NCI-H524 treated with DMSO at 0.1 percent for 48 hours (cell line): ENCODE measurements around the gene IREB2.
"Not testable (repeated sequence)": the region's sequence is repeated elsewhere in the genome, so short reads cannot be mapped to it uniquely, and the experiment has no call there.

Experiments
- DNase-seq: peaks from one replicate; lab custom pipeline; 2025; lab: John Stamatoyannopoulos, UW

The IREB2 gene

DNA sequence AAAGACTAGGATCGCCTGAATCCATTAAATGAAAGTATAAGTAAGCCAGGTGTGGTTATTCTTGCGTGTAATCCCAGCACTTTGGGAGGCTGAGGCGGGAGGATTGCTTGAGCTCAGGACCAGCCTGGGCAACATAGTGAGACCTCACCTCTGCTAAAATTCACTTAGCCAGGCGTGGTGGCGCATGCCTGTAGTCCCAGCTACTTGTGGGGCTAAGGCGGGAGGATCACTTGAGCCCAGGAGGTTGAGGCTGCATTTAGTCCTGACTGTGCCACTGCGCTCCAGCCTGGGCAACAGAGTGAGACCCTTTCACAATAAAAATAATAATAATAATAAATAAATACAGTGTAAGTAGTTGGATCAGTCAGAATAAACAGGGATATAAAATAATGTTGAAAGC, 43.9 kb downstream of the IREB2 start:
- no peak for DNase-seq

- no peak for DNase-seq
Observed at GRCh38 chr15:78492872-78493271, 54.9 kb downstream of the IREB2 start.

DNA sequence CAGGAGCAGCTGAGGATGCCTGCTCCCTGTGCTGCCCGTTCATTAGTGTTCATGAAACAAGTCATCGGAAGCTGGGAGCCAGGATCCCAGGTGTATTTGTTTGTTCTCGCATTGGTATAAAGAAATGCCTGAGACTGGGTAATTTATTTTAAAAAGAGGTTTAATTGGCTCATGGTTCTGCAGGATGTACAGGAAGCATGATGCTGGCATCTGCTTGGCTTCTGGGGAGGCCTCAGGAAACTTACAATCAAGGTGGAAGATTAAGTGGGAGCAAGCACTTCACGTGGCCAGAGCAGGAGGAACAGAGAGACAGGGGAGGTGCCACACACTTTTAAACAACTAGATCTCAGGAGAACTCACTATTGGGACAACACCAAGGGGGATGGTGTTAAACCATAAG, 63.8 kb downstream of the IREB2 start:
- no peak for DNase-seq

- no peak for DNase-seq
Observed at GRCh38 chr15:78502641-78503040, 64.6 kb downstream of the IREB2 start.

DNA sequence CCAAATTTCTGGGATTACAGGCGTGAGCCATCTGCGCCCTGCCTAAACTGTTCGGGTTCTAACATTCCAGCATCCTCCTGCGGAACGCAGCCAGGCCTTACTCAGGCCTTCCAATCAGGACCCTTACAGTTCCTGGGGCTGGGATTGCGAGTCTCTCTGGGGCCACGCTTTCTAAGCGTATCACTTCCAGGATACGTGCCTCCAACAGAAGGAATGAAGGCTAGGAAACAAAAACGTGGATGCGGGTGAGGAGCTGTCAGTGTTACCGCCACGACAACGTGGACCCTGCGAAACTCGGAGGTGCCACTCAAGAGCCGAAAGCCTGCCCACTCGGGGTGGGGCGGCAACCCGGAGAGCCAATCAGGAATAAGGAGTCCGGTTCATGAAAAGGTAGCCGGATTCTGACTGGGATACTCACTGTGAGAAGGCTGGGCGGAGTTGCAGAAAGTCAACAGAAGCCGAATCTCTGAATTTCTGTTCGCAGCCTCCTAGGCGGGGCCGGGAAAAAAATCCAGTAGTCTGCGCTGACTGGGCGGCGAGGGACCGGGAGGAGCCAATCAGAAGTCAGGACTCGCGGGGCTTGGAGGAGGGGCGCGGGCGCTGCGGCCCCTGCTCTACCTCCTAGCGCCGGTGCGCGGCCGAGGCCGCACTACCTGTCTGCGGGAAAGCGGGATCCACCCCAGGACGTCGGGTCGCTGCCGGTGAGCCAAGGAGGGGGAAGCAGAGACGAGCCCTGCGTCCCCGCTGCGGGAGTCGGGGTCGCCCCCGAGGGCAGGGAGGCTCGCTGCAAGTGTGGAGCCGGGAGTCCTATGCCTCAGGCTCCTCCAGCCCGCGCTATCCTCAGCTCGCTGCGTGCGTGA, 69.2 kb downstream of the IREB2 start, which contains the start of gene HYKK:
Gene HYKK, plus strand, starts transcription at position 607 of the 860 bp plus-strand sequence. CDS start 5,512 bp downstream, outside the sequence.
- peak; percentile 98 for DNase-seq

GRCh38 chr15:78507831-78508160, 69.8 kb downstream of the IREB2 start:
- DNase-seq = no peak

GRCh38 chr15:78508272-78508671, 70.3 kb downstream of the IREB2 start:
- no peak for DNase-seq

DNA sequence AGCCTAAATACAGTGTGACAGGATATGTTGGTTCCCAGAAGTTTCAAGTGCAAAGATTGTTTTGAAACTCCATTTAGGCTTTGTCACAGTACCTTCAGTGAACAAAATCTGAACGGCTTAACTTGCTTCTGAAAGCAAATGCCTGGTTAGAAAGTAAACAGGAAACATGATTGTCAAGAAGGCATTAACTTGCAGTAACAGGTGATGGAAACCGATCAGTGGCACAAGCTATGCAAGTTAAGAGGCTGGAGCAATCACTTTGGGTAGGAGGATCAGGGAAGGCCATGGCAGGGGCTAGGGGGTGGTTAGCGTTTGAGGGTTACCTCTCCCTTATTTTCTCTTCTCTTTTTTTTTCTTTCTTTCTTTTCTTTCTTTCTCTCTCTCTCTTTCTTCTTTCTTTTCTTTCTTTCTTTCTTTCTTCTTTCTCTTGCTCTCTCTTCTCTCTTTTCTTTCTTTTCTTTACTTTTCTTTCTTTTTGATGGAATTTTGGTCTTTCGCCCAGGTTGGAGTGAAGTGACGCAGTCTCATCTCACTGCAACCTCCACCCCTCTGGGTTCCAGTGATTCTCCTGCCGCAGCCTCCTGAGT, 71.8 kb downstream of the IREB2 start:
- DNase-seq = no peak

DNA sequence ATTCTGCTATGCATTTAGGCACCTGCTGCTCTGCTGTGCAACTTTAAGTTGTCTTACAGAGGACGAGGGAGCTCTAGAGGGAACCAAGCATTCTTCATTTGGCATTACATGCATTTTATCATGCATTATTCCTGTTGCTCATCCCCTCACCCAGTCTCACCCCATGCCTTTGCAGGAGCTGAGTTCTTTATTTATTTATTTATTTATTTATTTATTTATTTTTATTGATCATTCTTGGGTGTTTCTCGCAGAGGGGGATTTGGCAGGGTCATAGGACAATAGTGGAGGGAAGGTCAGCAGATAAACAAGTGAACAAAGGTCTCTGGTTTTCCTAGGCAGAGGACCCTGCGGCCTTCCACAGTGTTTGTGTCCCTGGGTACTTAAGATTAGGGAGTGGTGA, 82.0 kb downstream of the IREB2 start:
- DNase-seq = not testable (repeated sequence)

- DNase-seq = no peak
Observed at GRCh38 chr15:78524230-78524629, 86.2 kb downstream of the IREB2 start.

DNA sequence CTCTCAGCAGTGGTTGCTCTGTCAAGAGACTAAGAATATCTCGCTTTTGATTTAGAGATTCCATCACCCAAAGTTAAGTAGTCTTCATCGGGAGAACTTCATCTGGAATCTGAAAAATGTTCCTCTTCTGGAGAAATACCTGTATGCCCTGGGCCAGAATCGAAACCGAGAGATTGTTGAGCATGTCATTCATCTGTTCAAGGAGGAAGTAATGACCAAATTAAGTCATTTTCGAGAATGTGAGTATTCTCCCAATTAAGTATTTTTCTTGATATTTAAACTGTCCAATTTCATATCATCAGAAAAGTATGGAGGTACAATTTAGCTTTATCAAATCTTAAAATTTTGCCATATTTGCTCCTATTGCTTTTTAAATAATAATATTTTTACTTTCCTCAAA, 89.3 kb downstream of the IREB2 start:
- no peak for DNase-seq

- DNase-seq = no peak
Observed at GRCh38 chr15:78533331-78533730, 95.3 kb downstream of the IREB2 start.

DNA sequence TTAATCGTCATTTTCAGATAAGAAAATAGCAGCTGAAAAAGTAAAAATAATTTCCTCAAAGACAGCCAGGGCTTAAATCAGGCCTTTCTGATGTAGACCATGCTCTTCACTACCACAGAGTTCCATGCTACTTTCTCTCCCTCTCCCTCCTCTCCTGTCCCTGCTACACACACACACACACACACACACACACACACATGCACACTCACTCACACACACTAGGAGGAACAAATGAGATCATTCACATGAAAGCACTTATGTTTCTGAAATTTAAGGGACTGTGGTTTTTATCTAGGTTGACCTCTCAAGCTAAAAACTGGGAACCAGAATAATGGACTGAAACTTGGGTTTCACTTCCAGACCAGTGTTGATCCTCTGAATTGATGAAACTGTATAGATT, 98.1 kb downstream of the IREB2 start:
- no peak for DNase-seq

GRCh38 chr15:78537266-78537905, 99.4 kb downstream of the IREB2 start:
- no peak for DNase-seq

DNA sequence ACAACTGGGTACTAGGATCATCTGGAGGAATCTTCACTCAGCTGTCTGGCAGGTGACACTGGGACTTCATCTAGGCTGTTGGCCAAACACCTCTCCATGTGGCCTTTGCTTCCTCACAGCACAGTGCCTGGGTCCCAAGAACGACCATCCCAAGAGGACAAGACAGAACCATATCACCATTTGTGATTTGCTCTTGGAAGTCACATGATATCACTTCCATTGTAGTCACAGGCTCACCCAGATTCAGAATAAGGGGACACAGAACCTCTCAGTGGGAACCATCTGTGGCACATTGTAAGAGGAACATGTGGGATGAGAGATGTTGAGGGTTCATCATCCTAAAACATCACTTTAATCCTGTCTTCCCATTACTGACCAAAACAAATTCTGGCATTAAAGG, 100.3 kb downstream of the IREB2 start:
- no peak for DNase-seq

DNA sequence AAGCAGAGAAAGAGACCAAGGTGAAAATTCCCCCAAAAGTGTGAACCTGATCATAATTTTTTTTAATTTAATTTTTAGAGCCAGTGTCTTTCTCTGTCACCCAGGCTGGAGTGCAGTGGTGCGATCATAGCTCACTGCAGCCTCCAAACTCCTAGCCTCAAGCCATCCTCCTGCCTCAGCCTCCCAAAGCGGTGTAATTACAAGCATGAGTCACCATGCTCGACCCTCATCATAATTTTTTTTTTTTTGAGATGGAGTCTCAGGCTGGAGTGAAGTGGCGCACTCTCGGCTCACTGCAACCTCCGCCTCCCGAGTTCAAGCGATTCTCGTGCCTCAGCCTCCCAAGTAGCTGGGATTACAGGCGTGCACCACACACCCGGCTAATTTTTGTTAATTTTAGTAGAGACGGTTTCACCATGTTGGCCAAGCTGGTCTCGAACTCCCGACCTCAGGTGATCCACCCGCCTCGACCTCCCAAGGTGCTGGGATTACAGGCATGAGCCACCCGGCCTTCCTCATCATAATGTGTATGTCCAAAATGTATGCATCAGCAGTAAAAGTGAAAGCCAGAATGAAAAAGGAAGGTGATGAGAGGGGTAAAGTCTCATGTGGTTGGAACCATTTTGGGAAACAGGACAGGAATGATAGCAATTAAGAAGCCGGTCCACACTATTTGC, 101.6 kb downstream of the IREB2 start:
- DNase-seq = not testable (repeated sequence)

DNA sequence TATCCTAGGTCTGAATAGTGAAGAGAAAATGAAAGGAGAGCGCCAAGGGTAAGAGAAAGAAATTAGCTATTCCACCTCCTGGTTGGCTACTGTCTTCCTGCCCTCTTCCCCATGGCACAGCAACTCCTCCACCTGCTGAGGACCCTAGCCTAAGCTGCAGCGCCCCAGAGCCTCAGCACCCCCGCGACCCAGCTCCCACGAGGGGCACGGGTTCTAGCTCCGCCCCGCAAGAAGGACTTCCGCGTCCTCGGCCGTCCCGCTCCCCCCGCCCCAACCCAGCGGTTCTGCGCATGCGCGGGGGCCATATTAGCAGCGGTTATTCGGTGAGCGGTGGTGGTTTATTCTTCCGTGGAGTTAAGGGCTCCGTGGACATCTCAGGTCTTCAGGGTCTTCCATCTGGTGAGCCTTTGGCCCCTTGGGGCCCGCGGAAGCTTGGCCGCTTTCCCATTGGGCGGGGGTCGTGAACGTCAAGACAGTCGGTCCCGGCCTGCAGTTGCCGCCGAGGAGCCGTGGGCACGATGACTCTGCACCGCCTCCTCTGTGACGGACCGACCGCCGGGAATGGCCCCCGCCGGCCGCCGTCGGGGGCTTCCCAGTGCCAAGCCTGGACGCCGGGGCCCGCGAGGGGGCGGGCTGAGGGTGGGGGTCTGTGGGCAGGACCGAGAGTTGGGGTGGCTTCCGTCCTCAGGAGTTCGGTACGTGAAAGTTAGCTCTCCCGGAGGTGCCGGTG, 102.3 kb downstream of the IREB2 start, which contains the start of gene PSMA4:
Gene PSMA4, plus strand, starts transcription at position 304 of the 730 bp plus-strand sequence. CDS start 1,484 bp downstream, outside the sequence.
- peak; percentile 66 for DNase-seq

DNA sequence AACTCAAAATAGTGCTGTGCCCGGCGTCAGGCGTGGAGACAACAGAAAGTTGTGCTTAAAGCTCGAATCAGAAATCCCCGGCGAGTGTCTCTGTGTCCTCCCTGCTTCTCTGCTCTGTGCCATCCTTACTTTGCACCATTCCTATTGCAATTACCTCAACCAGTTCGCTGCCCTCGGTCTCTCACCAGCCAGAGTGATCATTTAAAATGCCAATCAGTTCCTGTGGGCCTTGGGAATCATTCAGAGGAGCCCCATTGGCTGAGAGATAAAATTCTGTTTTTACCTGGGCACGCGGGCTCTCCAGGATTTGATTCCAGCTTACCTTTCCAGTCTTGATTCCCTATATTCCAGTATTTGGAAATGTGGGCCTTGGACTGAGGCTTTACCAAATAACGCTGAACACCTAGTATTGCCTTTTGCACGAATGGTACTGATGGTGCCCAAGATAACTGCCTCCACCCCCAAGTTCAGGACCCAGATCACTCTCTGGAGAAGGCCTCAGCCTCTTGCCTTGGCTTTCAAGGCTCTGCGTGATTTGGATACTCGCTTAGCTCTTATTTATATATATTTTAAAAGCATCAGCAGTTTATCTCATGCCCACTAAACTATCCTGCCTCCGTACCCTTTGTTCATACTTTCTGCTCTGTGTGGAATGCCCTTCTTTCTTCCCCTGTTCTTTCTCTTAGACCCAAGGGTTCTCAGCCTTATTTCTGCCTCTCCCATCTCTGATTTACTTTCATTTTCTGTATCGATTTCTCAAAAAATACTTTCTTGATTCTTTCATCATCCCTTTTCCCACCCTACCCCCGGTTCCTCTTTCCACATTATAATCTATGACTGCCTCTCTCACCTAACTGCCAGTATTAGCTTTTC, 103.1 kb downstream of the IREB2 start:
- DNase-seq = no peak

GRCh38 chr15:78541744-78542034, 103.7 kb downstream of the IREB2 start:
- DNase-seq = no peak

- DNase-seq = no peak
Observed at GRCh38 chr15:78542647-78543046, 104.6 kb downstream of the IREB2 start.

DNA sequence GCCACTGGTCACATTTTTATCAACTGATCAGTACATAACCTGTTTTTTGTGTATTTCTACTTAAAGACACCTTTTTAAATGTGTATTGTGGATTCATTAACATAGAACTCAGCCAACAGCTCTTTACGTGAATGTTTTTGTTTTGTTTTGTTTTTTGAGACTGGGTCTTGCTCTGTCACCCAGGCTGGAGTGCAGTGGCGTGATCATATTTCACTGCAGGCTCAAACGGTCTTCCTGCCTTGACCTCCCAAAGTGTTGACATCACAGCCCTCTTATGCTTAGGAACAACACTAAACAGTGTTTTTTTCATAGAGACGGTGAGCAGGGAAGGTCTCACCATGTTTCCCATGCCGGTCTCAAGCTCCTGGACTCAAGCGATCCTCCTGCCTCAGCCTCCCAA, 112.2 kb downstream of the IREB2 start:
- DNase-seq = no peak
